ENCODE results near the gene OR4K14. TPM values are rescaled to one million over a fixed set of nuclear protein-coding genes. Genes with fewer than 3 reads are reported as not detected.
"Not testable (repeated sequence)": the region's sequence is repeated elsewhere in the genome, so short reads cannot be mapped to it uniquely, and the experiment has no call there.

Gene OR4K14
- total RNA-seq, 1 donor: not detected

DNA sequence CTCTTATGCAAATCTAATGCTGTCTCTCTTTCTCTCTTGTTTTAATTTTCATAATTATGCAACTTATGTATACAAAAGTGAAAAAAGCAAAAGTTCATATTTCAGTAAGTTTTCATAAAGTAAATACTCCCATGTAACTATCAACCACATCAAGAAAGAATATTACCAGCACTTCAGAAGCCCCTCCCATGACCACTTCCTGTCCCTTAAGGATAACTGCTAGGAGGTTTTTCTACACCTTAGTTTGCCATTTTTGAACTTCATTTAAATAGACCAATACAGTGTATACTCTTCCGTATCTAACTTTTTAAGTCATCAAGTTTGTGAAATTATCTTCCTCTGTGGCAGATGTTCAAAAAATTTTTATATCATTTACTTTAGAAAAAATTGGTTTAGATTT lies 44.3 kb downstream of the OR4K14 start:
- H3K4me2 ChIP-seq (ENCODE audit: insufficient read depth, low read length): no peak overlapping the region
- DNase-seq (ENCODE audit: insufficient read length, low spot score, missing footprints): no peak
- TF ChIP-seq, protein P1, sequence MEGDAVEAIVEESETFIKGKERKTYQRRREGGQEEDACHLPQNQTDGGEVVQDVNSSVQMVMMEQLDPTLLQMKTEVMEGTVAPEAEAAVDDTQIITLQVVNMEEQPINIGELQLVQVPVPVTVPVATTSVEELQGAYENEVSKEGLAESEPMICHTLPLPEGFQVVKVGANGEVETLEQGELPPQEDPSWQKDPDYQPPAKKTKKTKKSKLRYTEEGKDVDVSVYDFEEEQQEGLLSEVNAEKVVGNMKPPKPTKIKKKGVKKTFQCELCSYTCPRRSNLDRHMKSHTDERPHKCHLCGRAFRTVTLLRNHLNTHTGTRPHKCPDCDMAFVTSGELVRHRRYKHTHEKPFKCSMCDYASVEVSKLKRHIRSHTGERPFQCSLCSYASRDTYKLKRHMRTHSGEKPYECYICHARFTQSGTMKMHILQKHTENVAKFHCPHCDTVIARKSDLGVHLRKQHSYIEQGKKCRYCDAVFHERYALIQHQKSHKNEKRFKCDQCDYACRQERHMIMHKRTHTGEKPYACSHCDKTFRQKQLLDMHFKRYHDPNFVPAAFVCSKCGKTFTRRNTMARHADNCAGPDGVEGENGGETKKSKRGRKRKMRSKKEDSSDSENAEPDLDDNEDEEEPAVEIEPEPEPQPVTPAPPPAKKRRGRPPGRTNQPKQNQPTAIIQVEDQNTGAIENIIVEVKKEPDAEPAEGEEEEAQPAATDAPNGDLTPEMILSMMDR (IDR thresholded peaks at IDR 0.05; ENCODE audit: extremely low read depth, low read depth, low read length): no peak

DNA sequence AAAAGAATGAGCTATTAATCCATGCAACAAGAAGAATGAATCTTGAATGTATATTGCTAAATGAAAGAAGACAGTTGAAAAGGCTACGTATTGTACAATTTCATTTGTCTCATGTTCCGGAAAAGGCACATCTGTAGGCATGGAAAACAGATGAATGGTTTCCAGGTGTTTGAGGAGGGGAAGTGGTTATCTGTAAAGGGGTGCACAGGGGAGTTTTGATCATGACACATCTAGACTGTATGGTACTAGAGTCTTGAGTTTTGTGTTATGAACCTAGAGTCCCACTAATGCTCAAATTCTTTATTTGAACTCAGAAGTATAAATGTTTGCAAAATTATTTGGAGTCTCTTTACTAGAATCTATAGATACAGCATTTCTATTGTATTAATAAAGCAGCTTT lies 49.4 kb downstream of the OR4K14 start:
- DNase-seq (ENCODE audit: insufficient read length, low spot score, missing footprints); H2AFZ ChIP-seq (ENCODE audit: low read length); H3K27me3 ChIP-seq (ENCODE audit: insufficient read depth, low read length); H4K20me1 ChIP-seq (ENCODE audit: insufficient read depth, low read length); H3K4me1 ChIP-seq (ENCODE audit: insufficient read depth, low read length); H3K4me2 ChIP-seq (ENCODE audit: insufficient read depth, low read length); H3K79me2 ChIP-seq (ENCODE audit: insufficient read depth, low read length); H3K27ac ChIP-seq (ENCODE audit: low read depth, low read length); H3K9me3 ChIP-seq (ENCODE audit: low read depth, low read length); H3K4me3 ChIP-seq (ENCODE audit: insufficient read depth, low read length); H3K36me3 ChIP-seq (ENCODE audit: insufficient read depth, low read length): not testable (repeated sequence)

More for the DNA sequence above, 44.3 kb downstream of the OR4K14 start:
- Histone ChIP-seq H3K4me1 (ENCODE audit: insufficient read depth, low read length) (no peaks in the 10 kb centered on the region), H4K20me1 (ENCODE audit: insufficient read depth, low read length) (no peaks in the 10 kb centered on the region), H2AFZ (ENCODE audit: low read length) (no peak overlapping the region), H3K79me2 (ENCODE audit: insufficient read depth, low read length) (no peaks in the 10 kb centered on the region), H3K27me3 (ENCODE audit: insufficient read depth, low read length) (no peaks in the 10 kb centered on the region), H3K9me3 (ENCODE audit: low read depth, low read length) (no peaks in the 10 kb centered on the region), H3K4me3 (ENCODE audit: insufficient read depth, low read length) (no peak overlapping the region), H3K36me3 (ENCODE audit: insufficient read depth, low read length) (no peaks in the 10 kb centered on the region), H3K27ac (ENCODE audit: low read depth, low read length) (no peak overlapping the region)

Other genes starting within 250 kb of the OR4K14 start
- gene OR4M1, start 245.8 kb downstream of the OR4K14 start, total RNA-seq: not detected in 2 replicates
- under 0.01 TPM in 1 of 2 replicates, not detected in the other for gene OR4N2, start 215.5 kb downstream of the OR4K14 start, total RNA-seq
- gene OR4K2, start 144.2 kb downstream of the OR4K14 start, total RNA-seq: not detected in 2 replicates
- gene OR4K5, start 98.7 kb downstream of the OR4K14 start, total RNA-seq: not detected in 2 replicates
- gene OR4K1, start 88.4 kb downstream of the OR4K14 start, total RNA-seq: not detected in 2 replicates
- gene OR4K15, start 43.7 kb downstream of the OR4K14 start, total RNA-seq: not detected in 2 replicates
- not detected in 2 replicates for gene OR4Q2, start 17.1 kb downstream of the OR4K14 start, total RNA-seq
- not detected in 2 replicates for gene OR4K13, start 16.7 kb upstream of the OR4K14 start, total RNA-seq
- not detected in 2 replicates for gene OR4L1, start 40.7 kb upstream of the OR4K14 start, total RNA-seq
- gene OR4K17, start 91.4 kb upstream of the OR4K14 start, total RNA-seq: not detected in 2 replicates
- not detected in 2 replicates for gene OR4N5, start 119.5 kb upstream of the OR4K14 start, total RNA-seq
- gene OR11G2, start 171.6 kb upstream of the OR4K14 start, total RNA-seq: not detected in 2 replicates
- gene OR11H6, start 204.4 kb upstream of the OR4K14 start, total RNA-seq: not detected in 2 replicates
- gene OR11H7, start 209.7 kb upstream of the OR4K14 start, total RNA-seq: not detected in 2 replicates
- gene OR11H4, start 220.0 kb upstream of the OR4K14 start, total RNA-seq: not detected in 2 replicates

Measured in osteoblast (primary cell).